AG09309 (cell line): ENCODE results near the gene TPR.

Experiments
- DNase-seq: peaks from one replicate; pipeline ENCODE4 v3.0.0-alpha.2; 2010; ENCODE audit warnings: low read depth
- H3K4me3 ChIP-seq: 2 replicates; pipeline ENCODE4 v1.5.1; 2011; ENCODE audit warnings: mild to moderate bottlenecking, low read depth, low read length, moderate library complexity; ENCODE audit not compliant: control insufficient read depth
- TF ChIP-seq, protein P1 (sequence below): IDR thresholded peaks from 2 replicates; pipeline ENCODE4 v1.5.1; 2011; ENCODE audit warnings: mild to moderate bottlenecking, low read depth, low read length, inconsistent platforms; ENCODE audit not compliant: insufficient read depth, control insufficient read depth; ENCODE audit errors: missing control alignments

TPR gene

GRCh38 chr1:186291271-186291670 lies 83.8 kb downstream of the TPR start:
- no peak overlapping the region for H3K4me3 ChIP-seq
- TF ChIP-seq, protein P1, sequence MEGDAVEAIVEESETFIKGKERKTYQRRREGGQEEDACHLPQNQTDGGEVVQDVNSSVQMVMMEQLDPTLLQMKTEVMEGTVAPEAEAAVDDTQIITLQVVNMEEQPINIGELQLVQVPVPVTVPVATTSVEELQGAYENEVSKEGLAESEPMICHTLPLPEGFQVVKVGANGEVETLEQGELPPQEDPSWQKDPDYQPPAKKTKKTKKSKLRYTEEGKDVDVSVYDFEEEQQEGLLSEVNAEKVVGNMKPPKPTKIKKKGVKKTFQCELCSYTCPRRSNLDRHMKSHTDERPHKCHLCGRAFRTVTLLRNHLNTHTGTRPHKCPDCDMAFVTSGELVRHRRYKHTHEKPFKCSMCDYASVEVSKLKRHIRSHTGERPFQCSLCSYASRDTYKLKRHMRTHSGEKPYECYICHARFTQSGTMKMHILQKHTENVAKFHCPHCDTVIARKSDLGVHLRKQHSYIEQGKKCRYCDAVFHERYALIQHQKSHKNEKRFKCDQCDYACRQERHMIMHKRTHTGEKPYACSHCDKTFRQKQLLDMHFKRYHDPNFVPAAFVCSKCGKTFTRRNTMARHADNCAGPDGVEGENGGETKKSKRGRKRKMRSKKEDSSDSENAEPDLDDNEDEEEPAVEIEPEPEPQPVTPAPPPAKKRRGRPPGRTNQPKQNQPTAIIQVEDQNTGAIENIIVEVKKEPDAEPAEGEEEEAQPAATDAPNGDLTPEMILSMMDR = no peak
- DNase-seq = no peak

- H3K4me3 ChIP-seq = no peak overlapping the region
- TF ChIP-seq, protein P1 = no peak
- DNase-seq = no peak
Measured at GRCh38 chr1:186289943-186290545, 85.0 kb downstream of the TPR start.

DNA sequence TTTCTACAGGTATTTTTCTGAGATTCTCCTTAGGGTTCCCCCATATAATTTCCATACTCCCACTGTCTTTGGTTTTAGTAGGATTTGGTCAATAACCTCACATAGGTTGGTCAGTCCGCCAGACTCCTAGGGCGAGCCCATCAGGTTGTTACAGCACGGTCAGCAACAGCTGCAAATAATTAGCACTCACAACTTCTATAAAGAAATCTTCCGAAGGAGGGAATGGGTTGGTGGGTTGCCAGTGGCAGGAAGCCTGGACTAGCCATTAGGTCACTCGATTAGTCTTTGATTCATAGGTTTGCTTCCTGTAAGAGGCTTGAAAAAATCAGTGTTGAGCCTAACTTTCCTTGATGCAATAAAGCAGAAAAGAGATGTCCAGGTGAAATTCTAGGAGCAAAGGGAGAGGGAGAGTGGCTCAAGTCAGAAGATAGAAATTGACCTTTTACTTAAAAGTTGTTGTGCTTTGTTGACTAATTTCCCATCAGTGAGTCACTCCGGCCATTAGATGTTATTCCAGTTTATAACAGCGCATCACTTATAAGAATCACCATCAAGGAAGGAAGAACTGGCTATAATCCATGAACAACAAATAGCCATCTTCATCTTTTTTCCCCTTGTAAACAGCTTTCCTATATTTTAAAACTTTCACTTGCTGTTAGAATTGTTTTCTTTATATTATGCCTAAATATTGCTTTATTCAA lies 88.3 kb downstream of the TPR start:
- no peak overlapping the region for H3K4me3 ChIP-seq

GRCh38 chr1:186283374-186283773 lies 91.7 kb downstream of the TPR start:
- no peak overlapping the region for H3K4me3 ChIP-seq
- no peak for DNase-seq

More for the DNA sequence above, 88.3 kb downstream of the TPR start:
- no peak for DNase-seq
- TF ChIP-seq, protein P1 = no peak

GRCh38 chr1:186282466-186282865 lies 92.6 kb downstream of the TPR start:
- TF ChIP-seq, protein P1 = no peak
- H3K4me3 ChIP-seq = no peak overlapping the region
- no peak for DNase-seq

More at GRCh38 chr1:186283374-186283773, 91.7 kb downstream of the TPR start:
- TF ChIP-seq, protein P1 = no peak

DNA sequence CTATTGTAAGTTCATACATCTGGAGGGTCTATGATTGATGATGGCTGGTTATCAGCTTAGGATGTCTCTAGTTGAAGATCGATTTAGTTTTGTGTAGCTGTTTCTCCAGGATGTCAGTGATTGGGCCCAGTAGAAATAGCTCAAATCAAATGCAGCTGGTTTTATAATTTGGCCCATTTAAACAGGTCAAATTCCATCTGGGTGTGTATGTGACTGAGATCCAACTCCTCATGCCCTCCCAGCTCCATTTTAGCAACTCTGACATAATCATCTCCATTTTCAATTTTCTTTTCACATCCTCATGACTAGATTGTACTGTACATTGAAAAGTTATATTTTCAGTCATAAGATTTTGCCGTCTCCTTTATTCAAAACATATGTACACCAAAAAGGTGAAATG lies 99.2 kb downstream of the TPR start:
- no peak overlapping the region for H3K4me3 ChIP-seq
- no peak for DNase-seq

More for the DNA sequence above, 99.2 kb downstream of the TPR start:
- TF ChIP-seq, protein P1 = no peak
